ENCODE measurements around the gene HOXA10.
A peak's percentile ranks its signal among the peaks of the same experiment; 100 is the strongest.

Gene HOXA10

DNA sequence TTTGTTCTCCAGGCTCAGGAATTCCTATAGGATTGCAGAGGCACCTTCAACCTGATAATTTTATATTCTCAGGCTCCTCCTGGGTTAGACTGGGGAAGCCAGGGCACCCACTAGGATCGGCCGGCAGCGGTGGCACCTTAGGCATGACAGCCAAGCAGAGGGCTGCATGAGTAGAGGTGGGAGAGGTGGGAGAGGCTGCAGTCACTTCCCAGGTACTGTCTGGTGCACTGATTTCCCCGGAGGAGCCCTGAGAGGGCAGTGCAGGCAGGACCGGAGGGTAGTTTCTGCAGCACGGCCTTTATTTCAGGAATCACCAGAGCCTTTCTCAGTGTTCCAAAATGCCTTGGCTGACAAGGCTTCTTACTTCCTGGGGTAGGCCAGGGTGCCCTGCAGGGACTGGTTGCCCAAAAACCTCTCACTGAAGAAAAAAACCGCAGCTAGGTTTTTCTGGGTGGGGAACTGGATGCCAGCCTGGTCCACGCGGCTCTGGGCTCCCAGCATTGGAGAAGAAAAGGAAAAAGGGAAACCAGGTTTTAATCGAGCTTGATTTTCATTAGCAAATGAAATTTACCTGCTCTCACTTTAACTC is 29.3 kb upstream of the HOXA10 start:
- DNase-seq (ENCODE audit: low read depth): no peak

DNA sequence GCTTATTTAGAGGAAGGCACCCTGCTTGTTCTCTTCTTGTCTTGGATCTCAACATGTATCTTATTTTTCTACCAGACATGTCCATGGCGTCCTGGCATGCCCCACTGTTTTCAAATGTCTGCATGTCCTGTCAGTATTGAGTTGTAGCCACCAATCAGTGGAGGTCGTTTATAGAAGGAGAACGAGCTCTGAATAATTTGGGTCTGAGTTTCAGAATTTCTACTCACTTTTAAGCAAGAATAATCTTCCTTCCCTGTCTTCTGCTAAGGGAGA is 28.7 kb upstream of the HOXA10 start:
- no peak for DNase-seq (ENCODE audit: low read depth)

DNA sequence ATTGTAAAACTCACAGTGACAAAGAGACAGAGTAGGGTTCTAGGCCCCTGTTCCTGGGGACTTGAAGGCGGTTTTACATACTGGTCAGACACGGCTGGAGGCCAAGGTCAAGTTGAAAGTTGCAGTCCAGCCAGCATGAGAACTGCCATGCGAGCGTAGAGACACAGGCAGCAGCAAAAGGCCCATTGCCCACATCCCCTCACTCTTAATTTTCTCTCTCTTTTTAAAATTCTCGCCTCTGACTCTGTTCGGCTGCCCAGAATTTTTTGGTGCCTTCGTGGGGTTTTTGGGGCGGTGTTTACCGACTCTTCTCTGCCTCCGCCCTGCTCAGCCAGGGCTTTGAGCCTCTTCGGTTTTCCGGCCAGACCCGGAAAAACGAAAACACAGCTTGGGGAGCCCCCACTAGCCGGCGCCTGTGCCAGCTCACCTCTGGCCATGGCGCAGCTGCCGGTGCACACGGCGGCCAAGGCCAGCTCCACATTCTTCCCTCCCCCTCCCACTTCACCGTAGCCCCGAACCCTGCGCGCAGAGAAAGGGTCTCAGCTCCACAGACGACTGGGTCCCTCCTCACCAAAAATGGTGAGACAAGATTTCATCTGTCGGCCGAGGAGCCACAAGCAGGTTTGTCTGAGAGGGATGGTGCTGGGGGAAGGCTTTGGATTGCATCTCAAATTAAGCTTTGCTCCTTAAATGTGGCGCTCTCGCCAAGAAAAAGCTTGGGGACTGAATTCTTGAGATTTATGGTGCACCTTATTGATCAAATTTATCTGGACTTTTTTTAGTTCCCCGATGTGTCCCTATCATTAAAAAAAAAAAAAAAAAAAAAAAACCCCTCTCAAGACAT is 28.1 kb upstream of the HOXA10 start:
- DNase-seq (ENCODE audit: low read depth): no peak

DNA sequence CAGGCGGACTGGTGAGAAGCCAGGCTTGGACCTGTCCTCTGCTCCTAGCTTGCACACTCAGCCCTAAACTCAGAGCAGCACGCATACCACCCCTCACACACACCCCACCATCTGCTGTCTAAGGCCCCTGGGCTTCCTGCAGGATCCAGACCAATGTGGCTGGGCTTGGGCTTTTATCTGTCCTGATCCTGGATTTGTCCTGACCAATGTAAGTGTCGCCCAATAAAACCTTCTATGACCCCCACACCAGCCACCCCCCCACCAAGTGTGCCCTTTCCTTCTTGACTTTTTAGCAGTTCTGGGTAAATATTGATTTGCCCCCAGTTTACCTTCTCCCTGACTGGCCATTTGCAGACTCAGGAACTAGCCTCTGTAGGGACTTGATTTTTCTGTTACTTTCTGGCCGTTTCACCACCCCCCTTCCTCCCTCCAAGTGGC is 27.5 kb upstream of the HOXA10 start:
- no peak for DNase-seq (ENCODE audit: low read depth)

DNA sequence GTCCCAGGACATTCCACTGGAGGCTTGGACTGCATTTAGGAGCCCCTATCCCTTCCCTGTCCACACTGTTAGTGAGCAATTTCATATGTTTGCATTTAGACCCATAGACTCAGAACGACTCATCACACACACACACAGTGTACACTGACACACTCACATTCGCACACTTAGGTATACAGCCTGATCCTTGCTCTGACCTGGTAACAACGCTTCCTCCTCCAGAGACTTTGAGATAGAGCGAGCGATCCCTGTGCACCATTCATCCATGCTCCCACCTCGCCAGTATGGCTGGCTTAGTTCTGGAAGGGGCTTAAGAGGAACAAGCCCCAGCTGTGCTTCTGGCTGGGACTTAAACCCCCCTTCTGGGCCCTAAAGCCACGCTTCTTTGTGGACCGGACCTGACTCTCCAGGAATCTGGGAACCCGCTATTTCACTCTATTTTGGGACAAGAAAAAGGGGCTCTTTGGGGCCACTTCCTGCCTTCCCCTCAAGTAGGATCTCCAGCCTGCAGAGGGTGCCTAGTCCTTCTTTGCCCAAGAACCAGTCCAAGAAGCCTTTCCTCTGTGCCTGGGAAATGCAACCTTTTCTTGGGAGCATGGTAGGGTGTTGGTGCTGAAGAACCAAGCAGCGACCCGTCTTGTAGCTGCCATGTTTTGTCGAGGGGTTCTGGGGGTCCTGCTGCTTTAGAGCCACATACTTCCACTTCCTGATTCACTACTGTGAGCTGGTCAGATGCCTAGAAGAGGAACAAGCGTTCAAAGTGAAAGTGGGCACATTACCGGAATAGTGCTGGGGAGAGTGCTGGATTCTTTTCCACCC is 26.9 kb upstream of the HOXA10 start:
- no peak for DNase-seq (ENCODE audit: low read depth)

DNA sequence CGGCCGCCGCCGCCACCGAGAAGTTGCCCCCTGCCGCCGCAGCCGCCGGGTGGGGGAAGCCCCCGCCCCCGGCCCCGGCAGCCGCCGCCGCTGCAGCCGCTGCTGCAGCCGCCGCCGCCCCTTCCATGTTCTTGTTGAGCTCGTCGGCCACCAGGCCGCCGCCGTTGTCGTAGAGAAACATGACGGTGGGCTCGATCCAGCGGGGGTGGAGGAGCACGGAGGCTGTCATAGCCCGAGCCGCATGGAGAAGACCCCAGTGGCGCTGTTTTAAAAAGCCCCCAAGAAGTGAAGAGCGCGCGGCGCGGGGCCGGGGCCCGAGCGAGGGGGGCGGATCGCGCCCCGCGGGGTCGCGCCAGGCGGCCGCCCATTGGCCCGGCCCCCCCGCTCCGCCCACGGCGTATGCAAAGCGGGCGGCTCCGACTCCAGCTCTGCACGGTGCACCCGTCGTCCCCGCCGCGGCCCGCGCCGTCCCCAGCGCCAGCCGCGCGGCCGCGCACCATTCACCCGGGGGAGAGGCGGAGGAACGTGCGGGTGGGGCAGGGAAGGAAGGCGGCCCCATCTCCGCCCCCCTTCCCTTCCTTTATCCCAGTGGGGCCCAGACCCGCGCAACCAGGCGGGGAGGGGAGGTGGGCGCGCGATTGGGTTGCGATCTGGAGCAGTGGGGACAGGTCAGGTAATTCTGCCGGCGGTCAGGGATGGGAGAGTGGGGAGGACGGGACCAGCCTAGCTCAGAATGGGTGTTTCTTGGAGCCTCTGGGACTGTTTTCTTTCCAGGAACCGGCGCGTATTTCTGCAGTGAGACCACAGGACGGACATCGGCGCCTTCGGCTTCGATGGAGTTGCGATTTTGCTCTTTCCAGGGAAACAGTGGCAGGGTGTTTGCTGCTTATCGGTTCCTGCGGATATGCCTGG is 26.0 kb upstream of the HOXA10 start, which contains the start of gene HOXA13:
Gene HOXA13, minus strand, starts transcription at position 243 of the 912 bp plus-strand sequence. Its CDS starts 14 bp downstream, at position 229.
- no peak for DNase-seq (ENCODE audit: low read depth)

DNA sequence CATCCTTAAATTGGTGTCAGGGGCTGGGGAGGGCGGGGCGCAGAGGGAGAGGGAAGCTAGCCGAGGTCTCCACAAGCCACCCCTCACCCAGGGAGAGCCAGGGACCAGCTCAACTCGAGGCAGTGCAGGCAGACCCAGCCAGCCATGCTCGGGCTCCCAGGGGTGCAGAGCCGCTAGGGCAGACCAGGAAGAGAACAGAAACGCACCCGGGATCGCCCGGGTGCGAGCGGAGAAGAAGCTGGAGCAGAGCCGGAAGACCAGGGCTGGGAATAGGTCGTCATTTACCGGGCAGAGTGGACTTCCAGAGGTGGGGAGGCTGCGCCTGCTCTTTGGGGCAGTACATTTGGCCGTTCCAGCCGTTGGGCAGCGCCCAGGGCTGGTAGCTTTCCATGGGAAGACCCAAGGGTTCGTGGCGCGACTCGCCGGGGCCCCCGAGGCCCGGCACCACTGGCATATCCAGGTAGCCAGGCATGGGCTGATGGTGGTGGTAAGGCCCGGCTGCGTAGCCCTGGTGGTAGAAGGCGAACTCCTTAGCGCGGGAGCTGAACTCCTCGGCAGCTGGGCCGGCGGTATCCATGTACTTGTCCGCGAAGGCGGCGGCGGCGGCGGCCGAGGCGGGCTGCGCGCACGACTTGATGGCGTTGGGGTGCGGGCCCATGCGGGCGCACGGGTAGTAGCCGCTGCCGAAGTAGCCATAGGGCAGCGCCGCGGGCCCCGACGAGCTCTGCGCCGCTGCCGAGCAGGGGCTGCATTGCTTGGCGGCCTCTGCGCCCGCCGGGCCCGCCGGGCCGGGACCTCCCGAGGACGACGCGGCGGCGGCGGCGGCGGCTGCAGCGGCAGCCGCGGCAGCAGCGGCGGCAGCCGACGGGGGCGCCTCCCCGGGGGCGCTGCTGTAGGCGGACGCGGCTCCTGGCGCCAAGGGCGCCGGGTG is 25.0 kb upstream of the HOXA10 start:
- DNase-seq (ENCODE audit: low read depth): no peak

DNA sequence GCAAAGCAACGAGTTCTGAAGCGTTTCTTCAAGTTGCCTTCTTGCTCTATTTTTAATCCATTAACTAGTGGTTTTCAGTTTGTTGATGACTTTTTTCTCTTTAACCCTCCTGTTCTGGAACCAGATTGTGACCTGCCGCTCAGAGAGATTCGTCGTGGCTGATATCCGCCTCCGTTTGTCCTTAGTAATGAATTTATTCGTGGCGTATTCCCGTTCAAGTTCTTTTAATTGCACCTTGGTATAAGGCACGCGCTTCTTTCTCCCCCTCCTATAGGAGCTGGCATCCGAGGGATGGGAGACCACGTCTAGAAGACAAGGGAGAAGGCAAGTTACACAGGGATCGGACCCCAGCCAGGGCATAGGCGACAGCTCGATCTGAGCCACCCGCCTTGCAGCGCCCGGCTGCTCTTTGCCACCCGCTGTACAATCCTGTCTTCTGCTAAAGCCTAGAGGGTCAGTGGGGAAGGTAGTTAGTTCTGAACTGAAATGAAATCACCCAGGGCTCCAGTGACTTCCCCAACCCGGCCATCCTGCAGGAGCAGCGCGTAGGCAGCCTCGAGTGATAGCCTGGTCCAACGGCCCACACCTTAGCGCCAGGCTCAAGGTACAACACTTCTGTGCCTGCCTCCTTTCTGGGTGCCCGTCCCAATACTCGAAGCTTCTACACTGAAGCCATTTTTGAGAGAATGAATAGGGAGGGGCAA is 24.2 kb upstream of the HOXA10 start:
- no peak for DNase-seq (ENCODE audit: low read depth)

DNA sequence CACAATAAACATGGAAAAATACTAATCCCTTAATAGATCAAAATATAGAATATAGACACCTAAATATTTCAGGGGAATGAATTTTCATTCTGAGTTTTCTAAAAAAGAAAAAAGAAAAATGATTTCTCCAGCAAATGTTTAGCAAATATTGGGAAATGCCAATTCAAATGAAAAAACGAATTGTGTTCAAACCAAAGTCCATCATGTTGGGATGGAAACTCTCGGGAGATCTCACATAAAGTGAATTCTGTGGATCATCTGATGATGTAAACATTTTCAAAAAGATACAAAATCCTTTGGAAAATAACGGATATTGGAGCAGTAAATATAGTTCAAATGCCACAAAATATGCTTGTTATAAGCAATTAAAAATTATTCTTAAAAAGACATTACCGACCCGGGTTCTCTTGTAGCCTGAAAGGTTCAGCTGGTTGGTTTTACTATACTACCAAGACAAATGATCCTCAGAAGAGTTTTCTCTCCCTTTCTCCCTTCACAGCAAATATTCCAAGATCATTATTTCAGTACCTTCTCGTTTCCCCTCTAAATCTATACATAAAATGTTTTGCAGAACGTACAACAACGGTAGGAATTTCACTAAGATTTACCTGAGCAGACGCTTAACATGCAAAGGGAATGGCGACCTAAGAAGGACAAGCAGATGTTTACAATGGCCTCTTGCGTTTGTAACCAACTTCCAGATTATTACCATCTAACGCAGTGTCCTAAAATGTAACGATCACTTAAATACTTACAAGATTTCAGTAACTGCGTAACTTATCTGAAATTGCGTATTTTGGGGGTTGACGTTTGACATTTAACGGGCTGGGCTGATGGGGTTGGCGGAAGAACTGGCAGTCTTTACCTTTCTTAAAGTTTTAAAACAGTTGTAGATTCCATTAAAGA is 23.3 kb upstream of the HOXA10 start:
- DNase-seq (ENCODE audit: low read depth): no peak

DNA sequence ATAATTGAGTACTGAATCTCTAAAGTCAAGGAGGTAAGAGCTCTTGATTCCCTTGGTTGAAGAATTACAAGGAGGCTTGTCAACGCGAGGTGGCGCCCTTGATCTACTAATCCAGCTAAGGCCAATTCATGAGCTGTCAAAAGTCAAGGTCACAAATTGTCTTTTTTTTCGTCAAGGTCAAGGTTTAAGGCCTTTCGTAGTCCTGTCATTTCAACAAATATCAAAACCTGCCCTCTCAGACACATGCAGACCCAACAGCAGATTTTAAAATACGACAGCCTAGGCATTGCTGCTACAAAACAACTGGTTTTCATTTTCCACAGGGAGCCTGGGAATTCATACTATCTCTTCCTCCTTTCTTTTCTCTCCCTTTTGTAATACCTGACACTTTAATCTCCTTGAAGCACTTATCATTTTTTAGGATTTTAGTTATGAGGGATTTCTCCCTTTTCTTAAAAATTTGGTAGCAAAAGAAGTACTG is 22.2 kb upstream of the HOXA10 start:
- peak; percentile 58 for DNase-seq (ENCODE audit: low read depth)

DNA sequence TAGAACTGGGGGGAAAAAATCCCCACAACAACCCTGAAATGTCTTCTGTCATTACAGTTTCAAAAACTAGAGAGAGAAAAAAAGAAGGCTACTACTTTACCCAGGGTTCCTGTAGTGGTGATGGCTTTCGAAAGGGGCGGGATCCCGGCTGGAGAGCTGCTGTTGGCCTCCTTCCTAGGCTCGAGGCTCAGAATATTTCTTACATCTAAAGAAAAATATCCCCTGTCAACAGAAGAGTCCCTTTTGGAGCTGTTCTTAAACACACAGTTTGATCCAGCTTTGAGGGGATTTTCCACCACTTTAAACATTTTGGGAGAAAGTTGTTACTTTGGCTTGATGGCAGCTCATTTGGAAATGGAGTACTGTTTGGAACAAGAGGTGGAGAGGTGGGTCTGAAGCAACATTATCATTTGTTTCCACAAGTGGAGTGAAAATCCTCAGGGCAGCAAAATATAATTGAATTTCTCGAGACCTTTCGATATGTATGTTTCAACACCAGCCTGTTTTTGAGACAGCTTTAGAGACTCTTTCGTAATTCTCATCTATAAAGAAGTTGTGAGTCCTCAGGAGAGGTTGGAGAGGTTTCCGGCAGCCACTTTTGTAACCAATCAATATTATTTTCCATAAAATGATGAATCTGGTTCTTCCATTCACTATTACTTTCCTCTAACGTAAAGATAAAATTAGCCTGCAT is 20.7 kb upstream of the HOXA10 start:
- no peak for DNase-seq (ENCODE audit: low read depth)

DNA sequence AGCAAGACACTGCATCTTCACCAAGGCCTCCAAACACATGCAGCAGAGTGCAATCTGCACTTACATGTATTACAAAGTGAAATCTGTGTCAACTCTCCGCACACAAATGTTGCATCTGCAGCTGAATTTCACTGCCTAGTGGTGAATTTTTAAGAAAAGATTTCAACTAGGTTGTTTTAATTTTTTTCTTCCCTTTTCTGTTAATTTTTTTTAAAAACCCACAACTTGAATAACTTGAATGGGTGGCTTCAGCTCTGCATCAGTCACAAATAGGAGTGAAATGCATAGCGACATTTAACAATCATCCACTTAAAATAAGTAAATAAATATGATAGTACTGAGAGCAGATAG is 19.9 kb upstream of the HOXA10 start:
- no peak for DNase-seq (ENCODE audit: low read depth)

DNA sequence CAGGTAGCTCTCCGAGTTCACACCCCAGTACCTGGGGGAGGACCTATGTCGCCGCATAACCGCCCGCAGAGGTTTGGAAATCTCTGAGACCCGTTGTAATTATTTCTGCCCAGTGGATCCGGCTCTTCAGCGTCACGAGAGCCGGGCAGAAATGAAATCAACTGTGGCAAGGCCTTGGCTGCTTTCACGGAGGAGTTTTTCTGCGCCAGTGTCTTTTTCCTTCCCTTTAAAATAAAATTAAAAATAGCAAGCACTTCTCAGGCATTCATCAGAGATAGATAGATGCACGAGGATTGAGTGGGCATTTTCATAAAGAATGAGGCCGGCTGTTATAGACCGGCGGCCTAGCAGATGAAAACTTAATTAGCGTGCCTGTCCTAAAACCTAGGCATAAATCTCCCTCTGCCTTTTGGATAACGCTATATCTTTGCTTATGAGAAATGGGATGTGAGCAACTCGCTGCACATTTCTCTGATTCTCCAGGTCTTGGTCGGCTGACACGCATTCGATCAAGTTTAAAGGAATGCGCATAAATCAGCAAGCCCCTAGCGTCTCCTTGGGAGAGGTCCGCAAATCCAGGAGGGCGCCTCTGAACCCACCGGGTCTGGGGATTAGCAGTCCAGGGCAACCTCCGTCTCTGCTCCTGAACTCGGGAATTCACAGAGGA is 19.3 kb upstream of the HOXA10 start:
- DNase-seq (ENCODE audit: low read depth): no peak

DNA sequence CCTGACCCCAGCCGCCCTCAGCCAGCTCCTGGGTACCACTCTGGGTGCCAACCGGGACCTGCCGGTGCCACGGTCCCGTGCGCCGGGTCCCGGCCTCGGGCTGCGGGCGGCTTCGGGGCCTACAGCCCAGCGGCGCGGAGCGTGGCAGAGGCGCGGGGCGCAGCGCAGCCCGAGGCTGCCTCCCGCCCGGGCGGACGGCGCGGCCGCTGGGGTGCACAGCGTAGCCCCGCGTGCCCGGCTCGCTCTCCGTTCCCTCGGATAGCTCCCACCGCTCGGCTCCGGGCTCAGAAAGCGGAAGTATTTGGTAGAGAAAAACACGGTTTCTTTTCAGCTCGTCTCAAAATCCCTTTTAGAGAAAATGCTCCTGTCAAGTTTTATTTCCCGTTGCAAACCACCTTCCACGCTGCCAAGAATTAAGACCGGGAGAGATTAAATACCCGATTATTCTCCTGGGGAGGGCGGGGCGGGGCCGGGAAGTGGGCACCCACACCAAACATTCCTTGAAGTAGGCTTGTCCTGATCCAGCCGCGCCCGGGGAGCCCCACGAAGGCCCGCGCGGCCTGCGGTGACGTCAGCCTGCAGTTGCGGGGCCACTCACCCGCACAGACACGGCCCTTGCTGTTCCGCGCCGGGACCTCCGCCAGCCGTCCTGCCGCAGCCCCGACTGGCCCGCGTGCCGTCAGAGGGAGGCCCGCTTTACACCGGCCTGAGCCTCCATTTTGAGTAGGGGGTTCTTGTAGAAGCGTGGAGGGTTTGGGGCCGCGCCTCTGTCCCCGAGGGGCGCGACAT is 18.6 kb upstream of the HOXA10 start:
- no peak for DNase-seq (ENCODE audit: low read depth)

DNA sequence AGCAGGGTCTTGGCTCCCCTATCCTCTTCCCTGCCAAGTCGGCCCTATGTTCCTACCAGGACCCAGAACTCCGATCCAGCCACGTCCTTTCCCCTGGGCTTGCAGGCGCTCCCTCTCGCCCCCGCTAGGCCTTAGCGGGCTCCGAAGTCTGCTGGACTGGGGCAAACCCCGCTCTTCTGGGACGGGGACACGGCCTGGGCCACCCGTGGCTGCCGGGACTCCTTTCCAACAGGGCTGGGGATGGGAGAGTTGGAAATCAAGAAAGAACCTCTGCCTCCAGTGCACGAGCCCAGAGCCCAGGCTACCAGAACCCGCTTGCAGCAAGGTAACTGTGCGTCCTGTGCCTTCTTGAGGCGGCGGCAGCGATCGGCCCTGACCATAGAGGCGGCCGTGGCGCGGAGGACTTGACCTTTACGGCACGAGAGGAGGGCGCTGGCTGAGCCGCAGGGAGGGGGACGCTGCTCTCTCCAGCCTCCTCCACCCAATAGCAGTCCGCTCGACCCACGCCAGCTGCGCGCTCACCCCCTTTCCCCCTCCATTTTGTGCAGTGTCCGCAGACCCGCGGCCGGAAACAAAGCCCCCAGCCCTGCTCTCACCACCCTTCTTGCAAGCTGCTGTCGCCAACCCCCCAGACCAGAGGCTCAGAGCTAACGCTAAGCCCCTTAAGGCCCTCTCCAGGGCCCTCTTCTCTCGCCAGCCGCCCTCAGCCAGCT is 17.9 kb upstream of the HOXA10 start:
- DNase-seq (ENCODE audit: low read depth): no peak

DNA sequence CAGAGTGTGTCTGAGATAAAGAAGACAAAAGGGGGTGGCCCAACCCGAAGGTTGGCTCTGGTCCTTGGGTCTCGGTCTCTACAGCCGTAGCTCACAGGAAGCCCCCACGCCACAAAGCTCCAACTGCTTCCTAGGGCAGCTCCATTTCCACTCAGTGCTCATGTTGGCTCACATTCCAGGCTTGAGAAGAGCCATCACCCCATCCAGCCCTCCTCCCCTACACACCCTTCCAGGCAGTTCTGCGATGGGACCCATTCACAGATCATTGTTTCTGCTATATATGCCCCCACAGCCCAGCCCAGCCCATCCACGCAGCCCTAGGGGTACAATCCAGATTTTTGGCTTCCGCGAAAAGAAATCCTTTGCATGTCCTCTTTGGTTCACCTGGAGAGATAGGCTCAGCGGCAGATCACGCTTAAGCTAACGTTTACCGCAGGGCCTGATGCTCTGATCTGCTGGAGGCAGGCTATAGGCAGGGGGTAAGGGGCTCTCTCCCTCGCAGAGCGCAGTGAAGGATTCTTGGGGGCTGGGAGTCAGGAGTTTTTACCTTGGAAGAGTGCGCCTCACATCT is 17.1 kb upstream of the HOXA10 start:
- no peak for DNase-seq (ENCODE audit: low read depth)
